Measurements from ENCODE around the gene KATNBL1.
"Not testable (repeated sequence)": the region's sequence is repeated elsewhere in the genome, so short reads cannot be mapped to it uniquely, and the experiment has no call there.

Gene KATNBL1

DNA sequence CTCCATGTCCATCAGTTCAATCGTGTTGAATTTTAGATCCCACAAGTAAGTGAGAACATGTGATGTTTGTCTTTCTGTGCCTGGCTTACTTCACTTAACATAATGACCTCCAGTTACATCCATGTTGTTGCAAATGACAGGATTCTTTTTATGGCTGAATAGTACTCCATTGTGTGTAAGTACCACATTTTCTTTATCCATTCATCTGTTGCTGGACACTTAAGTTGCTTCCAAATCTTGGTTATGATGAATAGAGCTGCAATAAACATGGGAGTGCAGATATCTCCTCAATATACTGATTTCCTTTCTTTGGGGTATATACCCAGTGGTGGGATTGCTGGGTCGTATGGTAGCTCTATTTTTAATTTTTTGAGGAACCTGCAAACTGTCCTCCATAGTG, 89.5 kb downstream of the KATNBL1 start:
- DNase-seq; intact Hi-C loops (cut with DNase I): not testable (repeated sequence)

DNA sequence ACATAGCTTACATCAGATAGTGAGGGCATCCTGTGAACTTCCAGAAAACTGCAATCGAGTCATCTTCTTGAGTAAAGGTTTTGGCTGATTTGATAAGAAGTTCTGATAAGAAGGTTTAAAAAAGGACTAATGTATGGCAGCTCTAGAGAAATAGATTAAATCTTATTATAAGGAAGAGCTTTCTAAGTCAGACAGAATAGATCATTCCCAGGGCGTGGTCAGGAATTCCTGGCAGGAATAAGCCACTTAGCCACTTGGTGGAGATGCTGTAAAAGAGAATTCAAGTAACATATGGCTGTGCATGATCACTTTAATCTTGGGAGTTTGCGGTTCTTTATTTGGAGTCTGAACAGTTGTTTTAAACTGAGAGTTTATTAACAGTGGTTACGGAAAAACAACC, 90.6 kb downstream of the KATNBL1 start:
- intact Hi-C loops (cut with DNase I) = no loop called here
- DNase-seq = no peak

DNA sequence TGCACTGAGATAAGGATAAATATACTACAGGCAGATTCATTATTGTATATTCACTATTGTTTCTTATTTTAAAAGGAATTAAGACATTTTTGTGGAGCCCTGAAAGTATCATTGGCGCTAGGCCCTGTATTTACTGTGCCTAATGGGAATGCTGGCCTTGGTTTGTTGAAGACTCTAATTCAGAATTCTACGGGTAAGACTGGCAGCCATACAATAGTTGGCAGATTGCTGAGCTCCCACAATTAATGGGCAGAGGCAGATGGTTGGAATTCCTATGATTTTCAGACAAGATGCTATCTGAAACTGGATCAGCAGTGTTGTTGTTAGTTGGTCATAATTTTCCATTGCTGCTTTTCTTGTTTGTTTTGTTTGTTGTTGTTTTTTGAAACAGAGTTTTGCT, 93.3 kb downstream of the KATNBL1 start:
- intact Hi-C loops (cut with DNase I) = no loop called here
- DNase-seq = peak in 1 of 10 donors; percentile 0

DNA sequence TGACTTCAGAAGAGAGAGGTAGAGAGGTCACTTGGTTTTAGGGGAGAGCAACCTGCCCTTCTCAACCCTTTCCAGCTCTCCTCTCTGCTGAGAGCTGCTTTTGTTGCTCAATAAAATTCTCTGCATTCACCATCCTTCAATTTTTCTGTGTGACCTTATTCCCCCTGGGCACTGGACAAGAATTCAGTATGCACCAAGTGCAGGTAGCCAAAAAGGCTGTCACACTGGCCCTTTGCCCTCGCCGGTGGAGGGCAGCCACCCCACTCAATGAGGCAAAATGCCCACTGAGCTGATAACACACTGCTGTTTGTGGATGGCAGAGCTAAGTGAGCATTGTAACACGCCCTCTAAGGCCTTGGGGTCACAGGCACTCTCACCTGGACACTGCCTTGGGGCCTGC, 95.2 kb downstream of the KATNBL1 start:
- peak in 1 of 10 donors; percentile 37 for DNase-seq
- intact Hi-C loops (cut with DNase I) = loop anchor here (5.0 kb wide), 1 partner anchor 98 kb away; the partner anchor contains the start of gene KATNBL1

DNA sequence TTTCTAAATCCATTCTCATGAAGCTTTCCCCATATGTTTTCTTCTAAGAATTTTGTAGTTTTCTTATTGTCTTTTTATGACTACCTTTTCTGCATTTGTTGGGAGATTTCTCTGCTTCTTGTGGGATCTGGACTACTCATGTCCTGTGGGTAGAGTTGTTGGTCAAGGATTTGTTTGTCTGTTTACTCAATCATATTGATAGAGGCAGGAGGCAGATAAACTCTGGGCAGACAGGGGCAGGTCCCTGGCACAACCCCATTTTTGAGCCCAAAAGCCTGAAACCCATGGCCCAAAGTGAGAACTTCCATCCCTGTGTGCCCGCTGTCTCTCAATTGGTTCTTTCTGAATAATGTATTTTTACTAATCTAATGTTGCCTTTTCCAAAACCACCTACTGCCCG, 95.7 kb downstream of the KATNBL1 start:
- intact Hi-C loops (cut with DNase I) = loop anchor here (5.0 kb wide), 1 partner anchor 98 kb away; the partner anchor contains the start of gene KATNBL1
- DNase-seq = no peak

DNA sequence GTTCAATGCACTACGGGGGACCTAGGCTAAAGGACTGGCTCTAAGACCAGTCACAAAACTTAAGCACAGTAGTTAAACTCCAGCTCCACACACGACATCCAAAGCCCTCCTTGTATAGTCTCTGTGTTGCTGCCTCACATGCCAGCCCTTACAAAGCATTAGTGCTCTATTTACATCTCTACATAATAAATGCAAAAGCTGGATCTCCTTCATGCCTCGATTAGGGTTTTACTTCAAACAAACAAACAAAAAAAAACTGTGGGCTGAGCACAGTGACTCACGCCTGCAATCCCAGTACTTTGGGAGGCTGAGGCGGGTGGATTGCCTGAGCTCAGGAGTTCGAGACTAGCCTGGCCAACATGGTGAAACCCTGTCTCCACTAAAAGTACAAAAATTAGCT, 98.4 kb downstream of the KATNBL1 start:
- intact Hi-C loops (cut with DNase I) = loop anchor here (5.0 kb wide), 1 partner anchor 101 kb away; the partner anchor contains the start of gene KATNBL1
- no peak for DNase-seq

DNA sequence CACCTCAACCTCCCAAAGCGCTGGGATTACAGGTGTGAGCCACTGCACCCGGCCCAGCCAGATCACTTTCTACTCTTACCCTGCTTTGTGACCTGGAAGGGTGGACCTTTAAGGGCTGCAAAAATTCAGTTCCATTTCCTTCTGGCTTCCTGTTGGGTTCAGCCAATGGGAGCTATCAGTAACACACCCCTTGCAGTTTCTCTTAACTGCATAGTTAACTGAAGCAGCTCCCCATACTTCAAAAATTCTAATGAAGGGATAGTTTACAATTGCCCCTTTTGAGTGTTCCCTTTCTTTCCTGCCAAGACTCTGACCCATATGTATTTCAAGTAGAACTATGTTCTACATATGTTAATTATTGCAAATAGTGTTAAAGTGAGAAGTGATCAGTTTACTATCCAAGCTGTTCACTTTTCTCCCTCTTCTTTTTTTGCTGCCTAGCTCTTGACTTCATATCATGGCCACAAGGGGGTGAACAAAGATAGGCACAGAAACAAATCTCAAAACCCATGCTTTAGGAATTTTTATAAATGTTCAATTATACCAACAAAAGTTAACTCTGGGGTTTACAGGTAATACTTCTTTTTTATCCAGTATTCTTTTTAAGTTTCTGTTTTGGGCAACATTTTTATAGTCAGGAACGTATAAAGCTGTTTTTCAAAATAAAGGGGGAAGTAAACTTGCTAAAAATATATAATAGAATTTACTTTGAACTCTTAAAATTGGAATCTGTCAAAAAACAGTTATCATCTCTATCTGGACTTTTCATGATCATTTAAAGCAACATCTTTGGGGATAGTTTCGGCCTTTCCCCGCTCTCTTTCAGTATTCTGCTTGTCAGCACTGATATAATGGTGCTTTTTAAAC, 99.9 kb downstream of the KATNBL1 start:
- intact Hi-C loops (cut with DNase I) = loop anchor here (5.0 kb wide), 1 partner anchor 102 kb away; the partner anchor contains the start of gene KATNBL1
- DNase-seq = no peak

DNA sequence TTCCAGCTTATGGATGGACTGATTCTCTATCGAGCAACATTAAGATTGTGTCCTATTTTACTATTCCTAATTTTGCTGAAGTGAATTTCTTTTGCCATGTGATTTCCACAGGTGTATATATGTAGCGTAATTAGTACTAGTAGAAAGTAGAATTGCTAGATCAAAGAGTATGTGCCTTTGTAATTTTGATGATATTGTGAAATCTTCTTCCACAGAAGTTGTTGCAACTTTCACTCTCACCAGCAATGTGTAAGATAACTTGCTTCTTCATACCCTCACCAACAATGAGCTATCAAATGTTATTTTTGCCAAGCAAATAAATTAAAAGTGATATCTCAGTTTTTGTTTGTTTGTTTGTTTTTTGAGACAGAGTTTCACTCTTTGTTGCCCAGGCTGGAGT, 102.6 kb downstream of the KATNBL1 start:
- intact Hi-C loops (cut with DNase I) = no loop called here
- no peak for DNase-seq

DNA sequence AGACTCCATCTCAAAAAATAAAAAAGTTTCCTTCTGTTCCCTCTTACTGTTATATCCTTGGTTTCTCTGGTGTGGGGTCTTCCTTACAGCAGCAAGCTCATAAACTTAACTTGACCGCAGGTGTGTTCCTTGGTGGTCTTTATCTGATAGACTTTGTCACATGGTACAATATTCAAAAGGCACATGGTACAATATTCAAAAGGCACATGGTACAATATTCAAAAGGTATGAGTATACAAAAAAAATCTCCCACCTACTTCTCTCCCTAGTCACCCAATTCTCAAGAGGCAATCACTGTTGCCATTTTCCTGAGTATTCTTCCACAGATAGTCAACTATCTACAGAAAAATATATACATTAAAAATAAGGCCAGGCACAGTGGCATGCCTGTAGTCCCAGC, 103.5 kb downstream of the KATNBL1 start:
- intact Hi-C loops (cut with DNase I) = no loop called here
- DNase-seq = no peak

DNA sequence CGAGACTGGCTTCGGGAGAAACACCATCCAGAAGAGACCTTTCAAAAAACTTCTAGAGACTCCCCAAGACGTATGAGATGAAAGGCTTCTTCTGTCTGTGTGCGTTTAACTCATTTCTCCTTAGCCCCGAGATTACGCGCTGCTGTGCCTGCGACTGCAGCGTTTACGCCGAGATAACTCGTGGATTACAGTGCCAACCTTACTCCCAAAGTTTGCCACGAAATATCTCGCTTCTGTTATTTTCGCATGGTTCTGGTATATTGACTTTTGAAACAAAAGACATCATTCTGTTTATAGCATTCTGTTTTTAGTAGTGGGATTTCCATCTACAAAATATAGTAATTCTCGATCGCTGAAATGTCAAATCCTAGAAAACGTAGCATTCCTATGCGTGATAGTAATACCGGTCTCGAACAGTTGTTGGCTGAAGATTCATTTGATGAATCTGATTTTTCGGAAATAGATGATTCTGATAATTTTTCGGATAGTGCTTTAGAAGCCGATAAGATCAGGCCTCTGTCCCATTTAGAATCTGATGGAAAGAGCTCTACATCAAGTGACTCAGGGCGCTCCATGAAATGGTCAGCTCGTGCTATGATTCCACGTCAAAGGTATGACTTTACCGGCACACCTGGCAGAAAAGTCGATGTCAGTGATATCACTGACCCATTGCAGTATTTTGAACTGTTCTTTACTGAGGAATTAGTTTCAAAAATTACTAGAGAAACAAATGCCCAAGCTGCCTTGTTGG, 107.5 kb downstream of the KATNBL1 start:
- intact Hi-C loops (cut with DNase I) = loop anchor here (2.0 kb wide), 1 partner anchor 64 kb away; the partner anchor contains the start of gene AVEN
- DNase-seq = peak in 1 of 10 donors; percentile 17

DNA sequence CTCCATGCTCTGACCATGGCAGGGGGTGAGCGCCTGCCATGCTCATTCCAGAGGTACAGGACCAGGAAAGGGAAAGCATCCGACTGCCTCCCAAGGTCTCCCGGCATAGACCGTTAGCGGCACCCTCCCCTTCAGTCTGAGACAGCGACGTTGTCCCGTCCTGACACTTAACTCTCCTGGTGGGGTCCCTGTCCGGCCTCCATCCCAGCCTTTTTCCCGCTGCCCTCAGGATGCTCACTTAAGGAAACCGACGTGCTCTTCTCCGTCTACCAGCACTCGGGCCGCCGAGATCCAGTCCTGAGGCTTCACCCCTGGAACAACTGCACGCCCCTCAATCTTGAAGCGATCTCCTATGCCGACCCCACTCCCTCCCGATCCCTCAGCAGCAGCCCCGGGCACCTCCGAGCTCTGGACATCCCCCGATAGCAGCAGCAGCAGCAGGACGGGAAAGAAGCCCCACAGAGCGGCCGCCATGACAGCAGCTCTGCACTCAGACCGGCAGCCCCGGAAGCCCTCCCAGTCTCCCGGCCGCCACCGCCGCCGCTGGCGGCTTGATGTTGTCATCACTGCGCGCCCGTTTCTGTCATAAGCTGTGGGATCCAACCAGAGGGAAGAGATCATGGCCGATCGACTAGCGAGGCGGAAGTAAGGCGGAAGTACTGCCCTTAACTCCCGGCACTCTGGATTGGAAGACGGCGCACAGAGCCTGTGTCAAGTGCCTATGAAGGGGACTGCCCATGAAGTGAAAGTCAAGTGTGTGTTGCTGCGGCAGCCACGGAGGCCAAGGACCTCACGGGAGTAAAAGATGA, 108.3 kb downstream of the KATNBL1 start, which contains the start of the genes EMC7 and PGBD4:
Gene EMC7 (minus strand): TSS at position 497 of the 809 bp plus-strand sequence. CDS start 23 bp downstream, at position 474.
Gene PGBD4 (plus strand): TSS at position 718 of the 809 bp plus-strand sequence. CDS start 449 bp downstream, outside the sequence.
- DNase-seq = peak; percentile 97 to 100 (median 99)
- intact Hi-C loops (cut with DNase I) = loop anchor here (2.0 kb wide), 1 partner anchor 63 kb away; the partner anchor contains the start of gene AVEN

DNA sequence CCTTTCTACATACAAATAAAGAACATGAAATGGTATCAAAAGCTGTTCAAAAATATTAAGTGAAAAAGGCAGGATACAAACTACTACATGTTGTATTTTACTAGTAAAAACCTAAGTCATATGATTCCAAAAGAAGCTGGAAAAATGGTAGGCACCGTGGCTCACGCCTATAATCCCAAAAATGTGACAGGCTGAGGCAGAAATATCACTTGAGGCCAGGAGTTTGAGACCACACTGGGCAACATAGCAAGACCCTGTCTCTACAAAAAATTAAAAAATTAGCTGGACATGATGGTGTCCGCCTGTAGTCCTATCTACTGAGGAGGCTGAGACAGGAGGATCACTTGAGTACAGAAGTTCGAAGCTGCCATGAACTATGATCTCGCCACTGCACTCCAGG, 110.0 kb downstream of the KATNBL1 start:
- DNase-seq = peak in 1 of 10 donors; percentile 24
- intact Hi-C loops (cut with DNase I) = no loop called here
